ENCODE data around the gene UBL4B.

DNA sequence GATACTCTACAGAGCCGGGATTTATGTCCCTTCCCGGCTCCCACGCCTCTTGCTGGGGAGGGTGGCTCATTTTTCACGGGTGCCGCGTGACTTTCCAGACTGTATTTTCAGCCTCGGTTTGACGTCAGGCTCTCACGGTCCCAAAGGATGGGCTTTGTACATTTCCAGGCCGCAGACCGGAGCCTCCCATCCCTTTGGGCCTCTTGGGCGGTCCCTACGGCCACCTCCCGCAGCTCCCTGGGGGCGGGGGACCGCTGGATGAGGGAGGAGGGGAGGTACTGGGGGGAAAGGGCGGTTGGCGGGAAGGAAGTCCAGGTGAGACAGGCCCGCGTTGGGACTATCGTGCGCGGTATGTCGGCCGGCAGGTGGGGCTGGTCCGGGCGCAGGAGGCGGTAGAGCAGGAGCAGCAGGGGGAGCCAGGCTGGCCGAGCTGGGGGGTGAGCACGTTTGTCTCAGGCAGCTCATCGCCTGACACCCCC is 17.9 kb downstream of the UBL4B start:
- TF ChIP-seq CTCF (IDR thresholded peaks at IDR 0.05) (no peak), POLR2A (IDR thresholded peaks at IDR 0.05) (no peak)

All from uterus (tissue), 2 donors.